ENCODE results near the gene DLGAP3. TPM values are rescaled to one million over a fixed set of nuclear protein-coding genes. Genes with fewer than 3 reads are reported as not detected.

The DLGAP3 gene
- total and polyA plus RNA-seq, 2 donors (not counting 3 experiments of a cell fraction or from before 2014, with no cell fraction given): 0.04 to 0.20 TPM

DNA sequence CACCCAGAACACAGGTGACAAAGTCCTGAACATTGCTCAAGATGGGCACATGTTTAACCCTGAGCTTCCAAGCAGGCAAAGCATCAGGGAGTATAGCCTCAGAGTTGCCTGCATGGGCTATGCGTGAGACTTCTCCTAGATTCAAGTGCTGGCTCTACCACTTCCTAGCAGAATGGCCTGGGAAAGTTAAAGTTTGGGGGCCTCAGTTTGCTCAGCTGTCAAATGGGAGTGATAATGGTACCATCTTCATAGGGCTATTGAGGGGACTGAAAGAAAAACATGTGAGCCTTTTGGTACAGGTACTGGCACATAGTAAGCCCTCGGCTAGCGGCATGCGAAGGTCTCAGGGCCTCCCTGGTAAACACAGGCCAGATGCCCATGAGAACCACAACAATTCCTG is 41.9 kb downstream of the DLGAP3 start:
- no TSS peak for BruUV-seq (replicated peaks)

More for the DNA sequence above, 41.9 kb downstream of the DLGAP3 start:
- no peaks in the 10 kb centered on the region for H3K79me2 ChIP-seq (ENCODE audit: control insufficient read depth, insufficient read depth, low read length)
- TF ChIP-seq MYC (IDR thresholded peaks at IDR 0.05; ENCODE audit: low read depth, low read length) (no peak), GATA2 (IDR thresholded peaks at IDR 0.05; ENCODE audit: insufficient read depth, insufficient read length, low read depth, low read length) (no peak), POLR2AphosphoS5 (IDR thresholded peaks at IDR 0.05; ENCODE audit: insufficient read depth, low read depth, low read length) (no peak), FOS (IDR thresholded peaks at IDR 0.05; ENCODE audit: borderline replicate concordance, insufficient read depth, low read length) (no peak), EZH2 (IDR thresholded peaks at IDR 0.05; ENCODE audit: borderline replicate concordance, low read depth, low read length, severe bottlenecking) (no peak), JUN (IDR thresholded peaks at IDR 0.05; ENCODE audit: borderline replicate concordance, insufficient read depth, insufficient read length, low read depth) (no peak), POLR2A (IDR thresholded peaks at IDR 0.05; ENCODE audit: low read depth, low read length) (no peak), CTCF (IDR thresholded peaks at IDR 0.05; ENCODE audit: extremely low read depth in 1 of 2, insufficient read depth in 1 of 2, low read depth in 1 of 2, low read length in 2 of 2) (no peak)
- TF ChIP-seq, protein P1, sequence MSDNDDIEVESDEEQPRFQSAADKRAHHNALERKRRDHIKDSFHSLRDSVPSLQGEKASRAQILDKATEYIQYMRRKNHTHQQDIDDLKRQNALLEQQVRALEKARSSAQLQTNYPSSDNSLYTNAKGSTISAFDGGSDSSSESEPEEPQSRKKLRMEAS (IDR thresholded peaks at IDR 0.05; ENCODE audit: insufficient read depth, insufficient read length): no peak
- FAIRE-seq (no peak), DNase-seq (ENCODE audit: low read depth, low spot score) (no peak)
- H3K9me1 ChIP-seq (replicated peaks; ENCODE audit: control insufficient read depth, extremely low read depth, insufficient read depth, low read length): no peaks in the 10 kb centered on the region
- H3K4me3 ChIP-seq (replicated peaks in 1 of 3; ENCODE audit: insufficient read depth in 1 of 3, low read depth in 1 of 3, low read length in 3 of 3): no peak overlapping the region
- H3K27me3 ChIP-seq (ENCODE audit: control insufficient read depth in 2 of 2, insufficient read depth in 2 of 2, low read length in 2 of 2): peaks cover 20 to 22% of the 10 kb centered on the region in 2 experiments
- intact Hi-C loops (cut with micrococcal nuclease) (no loop called here), dilution Hi-C loops (cut with MboI; ENCODE audit: extremely low pct_ligation_motif_present, low sequenced_read_pairs) (no loop called here)
- H3K4me2 ChIP-seq (ENCODE audit: insufficient read depth, low read length): no peak overlapping the region
- CTCF ChIA-PET: interaction anchor here (2.2 kb wide), 1 partner anchor 21 kb away, joined by 7 read pairs; no protein-coding TSS in a partner anchor
- no peaks in the 10 kb centered on the region for H3K9me3 ChIP-seq (replicated peaks; ENCODE audit: control insufficient read depth, insufficient read depth, low read length)
- H3K4me1 ChIP-seq (ENCODE audit: control insufficient read depth, extremely low read depth, insufficient read depth, low read length): peaks cover 3% of the 10 kb centered on the region
- H2AFZ ChIP-seq (ENCODE audit: low read depth, low read length): no peak overlapping the region
- no peak overlapping the region for H3K27ac ChIP-seq (ENCODE audit: insufficient read depth, low read depth, low read length)
- no peak overlapping the region for H3K9ac ChIP-seq (replicated peaks; ENCODE audit: extremely low read depth, insufficient read depth, low read length)
- no peaks in the 10 kb centered on the region for H3K36me3 ChIP-seq (ENCODE audit: control insufficient read depth in 2 of 2, extremely low read depth in 1 of 2, insufficient read depth in 2 of 2, low read length in 2 of 2)
- POLR2A ChIA-PET: no interaction called here
- no peaks in the 10 kb centered on the region for H4K20me1 ChIP-seq (replicated peaks; ENCODE audit: control insufficient read depth, extremely low read depth, insufficient read depth, low read length)
